HAP-1 (cell line): Measurements from ENCODE around the gene PDP2.
A peak's percentile ranks its signal among the peaks of the same experiment; 100 is the strongest.
"Not testable (repeated sequence)": the region's sequence is repeated elsewhere in the genome, so short reads cannot be mapped to it uniquely, and the experiment has no call there.

ENCODE experiments used
- DNase-seq, 2 experiments: peaks; one replicate each; pipeline ENCODE4 v3.0.0-alpha.2; 2016 to 2020; ENCODE audit warnings: low spot score in 2 of 2
- H3K27me3 ChIP-seq: fragments of 250-450 bp; sonication (Bioruptor Pico); 2 replicates; pipeline ENCODE4 v1.5.1; 2020; ENCODE audit warnings: low read depth, mild to moderate bottlenecking, moderate library complexity
- H3K36me3 ChIP-seq: fragments of 250-450 bp; sonication (Bioruptor Pico); replicated peaks from 2 replicates; pipeline ENCODE4 v1.5.1; 2020; ENCODE audit warnings: mild to moderate bottlenecking
- H3K4me1 ChIP-seq: fragments of 250-450 bp; sonication (Bioruptor Pico); 2 replicates; pipeline ENCODE4 v1.5.1; 2020; ENCODE audit warnings: mild to moderate bottlenecking
- H3K4me3 ChIP-seq: fragments of 250-450 bp; sonication (Bioruptor Pico); 2 replicates; pipeline ENCODE4 v1.5.1; 2020; ENCODE audit warnings: mild to moderate bottlenecking, moderate library complexity
- H3K9me3 ChIP-seq: fragments of 250-450 bp; sonication (Bioruptor Pico); 2 replicates; pipeline ENCODE4 v1.5.1; 2020; ENCODE audit warnings: mild to moderate bottlenecking, moderate library complexity
- in situ Hi-C: fragments of 300-500 bp; cut with MboI; formaldehyde crosslinking; loops from 3 replicates; pipeline ENCODE4 v1.14.3; 2020; ENCODE audit warnings: low sequenced_read_pairs, inconsistent platforms, mixed read lengths

The PDP2 gene

DNA sequence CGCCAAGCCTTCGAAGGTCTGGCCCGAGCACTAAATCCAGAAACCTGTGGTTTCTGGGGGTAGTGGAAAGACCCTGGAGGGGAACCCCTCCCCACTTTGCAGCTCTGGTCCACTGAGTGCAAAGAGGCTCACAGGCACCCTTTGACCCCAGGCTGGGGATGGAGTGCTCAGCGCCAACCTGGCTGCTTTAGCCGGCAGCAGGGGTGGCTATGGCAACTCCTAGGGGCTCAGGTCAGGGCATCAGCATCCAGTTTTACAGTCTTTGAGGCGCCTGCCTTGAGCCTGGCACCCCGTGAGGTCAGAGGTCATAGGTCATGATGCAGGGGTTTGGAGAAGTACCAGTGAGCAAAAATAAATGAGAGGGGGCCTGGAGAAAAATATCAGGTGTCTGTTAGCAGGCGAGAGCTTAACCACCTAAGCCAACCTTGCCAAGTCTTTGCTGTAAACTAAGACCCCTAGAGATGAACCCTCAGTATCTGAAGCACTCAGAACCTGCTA is 18.2 kb upstream of the PDP2 start:
- H3K36me3 ChIP-seq, result no peaks in the 10 kb centered on the region
- no peaks in the 10 kb centered on the region for H3K27me3 ChIP-seq
- H3K4me1 ChIP-seq, result no peaks in the 10 kb centered on the region
- H3K9me3 ChIP-seq, result no peaks in the 10 kb centered on the region
- no peak for DNase-seq
- H3K4me3 ChIP-seq, result no peak overlapping the region
- in situ Hi-C loops, result loop anchor here (10.0 kb wide), 1 partner anchor 457 kb away; no protein-coding TSS in a partner anchor

DNA sequence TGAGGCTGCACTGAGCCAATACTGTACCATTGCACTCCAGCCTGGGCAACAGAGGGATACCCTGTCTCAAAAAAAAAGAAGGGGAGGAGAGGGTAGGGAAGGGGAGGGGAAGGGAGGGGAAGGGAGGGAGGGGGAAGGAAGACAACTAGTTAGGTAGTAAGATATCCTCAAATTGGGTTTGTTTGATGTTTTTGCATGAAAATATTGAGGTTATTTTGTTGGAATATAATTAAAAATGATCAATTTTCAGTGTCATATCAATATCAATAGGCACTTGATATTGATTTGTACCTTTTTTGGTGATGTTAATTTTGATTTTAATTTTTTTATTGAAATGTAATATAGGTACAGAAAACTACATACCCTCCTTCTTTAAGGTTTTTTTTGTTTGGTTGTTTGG is 16.6 kb upstream of the PDP2 start:
- no peaks in the 10 kb centered on the region for H3K27me3 ChIP-seq
- no peaks in the 10 kb centered on the region for H3K4me1 ChIP-seq
- no peak overlapping the region for H3K4me3 ChIP-seq
- no peaks in the 10 kb centered on the region for H3K9me3 ChIP-seq
- no peak for DNase-seq
- no peaks in the 10 kb centered on the region for H3K36me3 ChIP-seq
- in situ Hi-C loops, result loop anchor here (10.0 kb wide), 1 partner anchor 459 kb away; no protein-coding TSS in a partner anchor

DNA sequence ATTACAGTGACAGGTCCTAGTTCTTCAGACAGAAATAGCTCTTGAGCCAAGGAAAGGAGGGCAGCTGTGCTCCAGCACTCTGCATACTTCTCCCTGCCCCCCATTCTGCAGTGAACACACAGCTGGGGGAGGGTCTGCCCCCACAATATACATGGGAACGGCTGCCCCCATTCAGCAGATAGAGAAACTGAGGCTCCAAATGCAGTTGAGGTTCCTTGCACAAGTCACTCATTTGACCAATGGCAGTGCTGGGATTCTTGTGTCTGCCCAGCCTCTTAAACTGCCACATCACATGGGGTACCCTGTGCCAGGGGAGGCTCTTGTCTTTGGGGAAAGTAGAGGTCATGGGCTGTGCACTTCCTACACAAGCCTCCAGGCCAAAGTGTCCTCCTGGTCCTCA is 10.9 kb upstream of the PDP2 start:
- Histone ChIP-seq H3K4me1 (peaks cover 4% of the 10 kb centered on the region; the same call in 1 of the 2 replicates), H3K4me3 (no peak overlapping the region), H3K27me3 (no peaks in the 10 kb centered on the region), H3K36me3 (no peaks in the 10 kb centered on the region), H3K9me3 (no peaks in the 10 kb centered on the region)
- DNase-seq, result no peak
- in situ Hi-C loops, result loop anchor here (10.0 kb wide), 1 partner anchor 465 kb away; no protein-coding TSS in a partner anchor

DNA sequence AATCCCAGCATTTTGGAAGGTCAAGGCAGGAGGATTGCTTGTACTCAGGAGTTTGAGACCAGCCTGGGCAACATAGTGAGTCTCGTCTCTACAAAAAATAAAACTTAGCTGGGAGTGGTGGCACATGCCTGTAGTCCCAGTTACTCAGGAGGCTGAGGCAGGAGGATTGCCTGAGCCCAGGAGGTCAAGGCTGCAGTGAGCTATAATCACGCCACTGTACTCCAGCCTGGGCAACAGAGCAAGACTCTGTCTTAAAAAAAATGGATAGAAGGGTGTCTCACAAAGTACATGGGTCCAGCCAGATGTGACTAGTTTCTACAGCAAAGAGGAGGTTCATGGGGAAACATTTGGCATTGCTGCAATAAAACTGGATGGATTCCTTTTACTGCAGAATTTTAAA is 9.0 kb upstream of the PDP2 start:
- DNase-seq, H3K27me3 ChIP-seq, H3K36me3 ChIP-seq, H3K4me1 ChIP-seq, H3K4me3 ChIP-seq, in situ Hi-C loops, H3K9me3 ChIP-seq: not testable (repeated sequence)

DNA sequence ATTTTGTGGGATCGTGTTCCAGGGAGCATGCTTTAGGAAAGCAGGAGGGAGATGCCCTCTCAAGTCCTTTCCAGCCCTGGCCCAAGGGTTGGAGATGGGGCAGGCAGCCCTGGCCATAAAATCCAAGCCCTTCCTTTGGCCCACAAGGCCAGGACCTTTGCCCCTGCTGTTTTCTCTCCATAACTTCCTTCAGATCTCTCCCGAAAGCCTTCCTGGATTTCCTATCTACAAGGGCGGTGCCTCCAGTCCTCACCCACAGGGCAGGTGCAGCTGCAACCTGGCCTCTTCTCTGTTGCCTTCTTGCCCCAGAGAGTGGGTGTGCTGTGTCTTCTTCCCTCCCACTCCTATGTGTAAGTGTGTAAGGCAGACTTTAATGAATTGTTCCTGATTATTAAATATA is 8.5 kb upstream of the PDP2 start:
- no peak for DNase-seq
- Histone ChIP-seq H3K27me3 (no peaks in the 10 kb centered on the region), H3K9me3 (no peaks in the 10 kb centered on the region), H3K4me1 (peaks cover 4% of the 10 kb centered on the region; the same call in 1 of the 2 replicates), H3K4me3 (no peak overlapping the region), H3K36me3 (no peaks in the 10 kb centered on the region)
- in situ Hi-C loops, result no loop called here

DNA sequence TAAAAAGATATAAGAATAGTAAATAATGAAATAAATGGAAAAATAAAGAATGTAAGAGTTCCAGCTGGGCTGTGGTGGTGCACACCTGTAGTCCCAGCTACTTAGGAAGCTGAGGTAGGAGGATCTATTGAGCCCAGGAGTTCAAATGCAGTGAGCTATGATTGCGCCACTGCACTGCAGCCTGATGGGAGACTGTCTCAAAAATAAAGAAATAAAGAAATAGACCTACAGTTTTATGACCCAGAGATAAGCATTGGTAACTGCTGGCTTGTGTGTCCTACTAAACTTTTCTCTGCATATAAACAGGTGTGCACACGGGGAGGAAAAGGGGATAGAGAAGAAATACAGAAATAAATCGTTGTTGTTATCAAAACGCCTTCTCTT is 7.8 kb upstream of the PDP2 start:
- no peak for DNase-seq
- Histone ChIP-seq H3K9me3 (no peaks in the 10 kb centered on the region), H3K27me3 (no peaks in the 10 kb centered on the region), H3K36me3 (no peaks in the 10 kb centered on the region), H3K4me3 (peak overlapping the region; percentile 21), H3K4me1 (peaks cover 4% of the 10 kb centered on the region; the same call in 1 of the 2 replicates)
- in situ Hi-C loops, result no loop called here

DNA sequence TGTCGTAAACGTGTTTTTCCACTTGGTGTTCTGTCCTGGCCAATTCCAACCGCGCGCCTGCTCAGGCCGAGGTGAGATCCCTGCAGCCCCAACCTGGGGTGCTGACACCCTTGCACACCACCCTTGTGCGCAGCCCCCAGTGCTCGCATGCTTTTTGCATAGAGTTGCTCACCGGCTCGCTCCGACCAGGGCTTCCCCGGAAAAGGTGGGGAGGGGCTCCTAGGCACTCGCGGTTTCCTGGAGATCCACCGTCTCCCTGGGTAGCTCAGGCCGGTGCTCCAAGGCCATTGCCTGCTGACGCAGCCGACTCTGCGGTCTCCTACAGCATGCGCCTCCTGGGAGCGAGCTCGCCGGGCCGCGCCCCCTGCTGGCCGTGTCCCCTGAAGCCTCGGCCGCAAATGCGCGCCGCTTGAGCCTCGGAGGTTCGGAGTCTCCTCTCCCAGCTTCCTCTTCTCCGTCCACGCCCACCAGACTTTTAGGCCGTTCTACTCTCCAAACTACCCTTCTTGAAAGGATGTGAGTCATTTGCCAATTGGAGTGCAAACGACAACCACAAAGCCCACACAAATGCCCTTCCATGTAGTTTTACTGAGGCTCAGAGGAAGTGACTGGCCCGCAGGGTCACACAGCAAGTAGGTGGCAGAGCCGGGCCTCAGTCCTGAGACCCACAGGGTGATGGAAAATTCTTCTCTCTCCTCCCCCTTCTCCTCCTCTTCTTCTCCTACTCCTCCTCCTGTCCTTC is 7.2 kb upstream of the PDP2 start:
- H3K27me3 ChIP-seq, result no peaks in the 10 kb centered on the region
- H3K4me1 ChIP-seq, result peaks cover 4% of the 10 kb centered on the region; the same call in 1 of the 2 replicates
- peak; percentile 83 to 94 for DNase-seq
- H3K9me3 ChIP-seq, result no peaks in the 10 kb centered on the region
- H3K4me3 ChIP-seq, result peak overlapping the region; percentile 21
- in situ Hi-C loops, result no loop called here
- H3K36me3 ChIP-seq, result no peaks in the 10 kb centered on the region

DNA sequence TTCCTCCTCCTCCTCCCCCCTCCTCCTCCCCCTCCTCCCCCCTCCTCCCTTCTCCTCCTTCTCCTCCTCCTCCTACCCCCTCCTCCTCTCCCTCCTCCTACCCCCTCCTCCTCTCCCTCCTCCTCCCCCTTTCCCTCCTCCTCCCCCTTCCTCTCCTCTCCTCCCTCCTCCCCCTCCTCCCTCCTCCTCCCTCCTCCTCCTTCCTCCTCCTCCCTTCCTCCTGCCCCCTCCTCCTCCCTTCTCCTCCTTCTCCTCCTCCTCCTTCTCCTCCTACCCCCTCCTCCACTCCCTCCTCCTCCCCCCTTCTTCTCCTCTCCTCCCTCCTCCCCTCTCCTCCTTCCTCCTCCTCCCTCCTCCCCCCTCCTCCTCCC is 6.6 kb upstream of the PDP2 start:
- Histone ChIP-seq H3K4me3 (no peak overlapping the region), H3K36me3 (no peaks in the 10 kb centered on the region), H3K27me3 (no peaks in the 10 kb centered on the region), H3K4me1 (peaks cover 4% of the 10 kb centered on the region; the same call in 1 of the 2 replicates), H3K9me3 (no peaks in the 10 kb centered on the region)
- no peak for DNase-seq
- in situ Hi-C loops, result no loop called here

DNA sequence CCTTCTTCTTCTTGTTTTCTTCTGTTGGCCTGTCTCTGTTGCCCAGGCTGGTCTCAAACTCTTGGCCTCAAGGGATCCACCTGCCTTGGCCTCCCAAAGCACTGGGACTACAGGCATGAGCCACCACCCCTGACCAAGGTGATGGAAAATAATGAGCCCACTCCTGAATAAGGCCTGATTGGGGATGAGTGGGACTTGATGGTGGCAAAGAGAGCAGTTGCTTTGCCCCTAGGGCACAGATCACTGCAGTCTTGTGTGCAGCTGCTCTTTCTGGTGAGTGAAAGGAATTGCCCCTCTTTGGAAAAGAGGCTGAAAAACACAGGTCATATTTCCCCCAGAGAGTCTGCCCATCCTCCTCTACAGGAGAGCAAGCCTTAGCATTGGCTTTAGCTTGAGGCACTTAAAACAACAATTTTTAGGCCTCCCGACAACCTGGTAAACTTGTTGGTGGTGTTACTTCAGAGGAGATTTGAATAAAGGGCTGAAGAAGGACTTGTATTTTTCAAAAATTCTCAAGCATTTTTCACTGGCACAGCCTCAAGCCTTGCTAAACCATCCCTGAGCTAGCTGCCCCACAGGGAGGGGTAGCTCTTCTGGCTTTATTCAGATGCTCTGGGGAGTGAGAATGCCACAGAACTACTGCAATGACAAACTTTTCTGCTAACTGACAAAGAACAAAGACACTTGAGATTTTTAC is 6.1 kb upstream of the PDP2 start:
- DNase-seq, result no peak
- no peak overlapping the region for H3K4me3 ChIP-seq
- H3K27me3 ChIP-seq, result no peaks in the 10 kb centered on the region
- H3K36me3 ChIP-seq, result no peaks in the 10 kb centered on the region
- no peaks in the 10 kb centered on the region for H3K9me3 ChIP-seq
- peaks cover 4% of the 10 kb centered on the region; the same call in 1 of the 2 replicates for H3K4me1 ChIP-seq
- in situ Hi-C loops, result no loop called here

DNA sequence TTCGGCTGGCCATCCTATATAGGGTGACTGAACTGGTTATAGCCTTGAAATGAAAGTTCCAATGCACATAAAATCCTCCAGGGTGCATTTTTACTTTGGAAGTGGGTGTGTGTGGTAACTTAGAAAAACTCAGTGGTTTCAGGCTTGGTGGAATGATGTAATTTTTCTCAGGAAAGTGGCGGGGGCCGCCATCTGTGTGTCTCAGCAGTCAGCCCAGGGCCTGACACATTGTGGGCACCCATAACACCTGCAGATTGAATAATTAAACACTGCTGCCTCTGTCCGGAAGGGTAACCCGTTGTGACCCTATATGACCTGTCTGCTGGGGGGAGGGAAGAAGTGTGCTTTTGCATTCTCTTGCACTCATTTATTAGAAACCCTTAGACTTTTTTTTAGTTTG is 2.2 kb upstream of the PDP2 start:
- H3K27me3 ChIP-seq, result no peaks in the 10 kb centered on the region
- DNase-seq, result no peak
- in situ Hi-C loops, result no loop called here
- H3K9me3 ChIP-seq, result no peaks in the 10 kb centered on the region
- peaks cover 12% of the 10 kb centered on the region for H3K4me1 ChIP-seq
- H3K4me3 ChIP-seq, result no peak overlapping the region
- H3K36me3 ChIP-seq, result no peaks in the 10 kb centered on the region

DNA sequence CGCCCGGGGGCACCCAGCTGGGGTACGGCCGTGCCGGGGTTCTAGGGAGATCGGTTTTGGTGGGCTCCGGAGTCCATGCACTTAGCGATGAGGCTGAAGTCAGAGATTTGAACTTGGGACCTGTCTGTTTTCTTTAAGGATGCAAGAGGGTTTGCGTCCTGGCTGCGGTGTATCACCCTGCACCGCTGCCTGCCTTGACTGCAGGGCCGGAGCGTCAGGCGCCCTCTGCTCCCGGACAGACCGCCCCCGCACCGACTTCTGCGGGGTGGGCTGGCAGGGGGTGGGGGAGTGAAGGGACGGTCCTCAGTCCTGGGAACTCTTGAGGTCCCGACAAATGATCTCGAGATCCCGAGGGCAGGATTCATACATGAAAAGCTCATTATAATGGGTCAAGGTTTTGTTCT is 701 bp downstream of the PDP2 start:
- peak in 1 of 2 experiments; percentile 33 for DNase-seq
- H3K4me1 ChIP-seq, result peaks cover 12% of the 10 kb centered on the region
- in situ Hi-C loops, result no loop called here
- peaks cover 20% of the 10 kb centered on the region for H3K36me3 ChIP-seq
- H3K9me3 ChIP-seq, result no peaks in the 10 kb centered on the region
- H3K27me3 ChIP-seq, result no peaks in the 10 kb centered on the region
- peak overlapping the region; percentile 88 for H3K4me3 ChIP-seq

DNA sequence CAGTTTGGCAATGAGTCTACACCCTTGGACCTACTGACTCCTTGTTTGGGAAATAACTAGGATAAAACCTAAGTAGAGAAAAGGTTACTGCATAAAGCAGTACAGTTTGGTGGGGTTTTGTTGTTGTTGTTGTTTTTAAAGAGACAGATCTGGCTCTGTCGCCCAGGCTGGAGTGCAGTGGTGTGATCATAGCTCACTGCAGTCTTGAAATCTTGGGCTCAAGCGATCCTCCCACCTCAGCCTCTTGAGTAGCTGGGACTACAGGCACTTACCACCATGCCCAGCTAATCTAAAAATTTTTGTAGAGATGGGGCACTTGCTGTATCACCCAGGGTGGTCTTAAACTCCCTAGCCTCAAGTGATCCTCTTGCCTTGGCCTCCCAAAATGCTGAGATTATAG is 1.2 kb downstream of the PDP2 start:
- Histone ChIP-seq H3K9me3 (no peaks in the 10 kb centered on the region), H3K27me3 (no peaks in the 10 kb centered on the region), H3K36me3 (peaks cover 21% of the 10 kb centered on the region), H3K4me1 (peaks cover 12% of the 10 kb centered on the region), H3K4me3 (peak overlapping the region; percentile 88)
- in situ Hi-C loops, result no loop called here
- no peak for DNase-seq

DNA sequence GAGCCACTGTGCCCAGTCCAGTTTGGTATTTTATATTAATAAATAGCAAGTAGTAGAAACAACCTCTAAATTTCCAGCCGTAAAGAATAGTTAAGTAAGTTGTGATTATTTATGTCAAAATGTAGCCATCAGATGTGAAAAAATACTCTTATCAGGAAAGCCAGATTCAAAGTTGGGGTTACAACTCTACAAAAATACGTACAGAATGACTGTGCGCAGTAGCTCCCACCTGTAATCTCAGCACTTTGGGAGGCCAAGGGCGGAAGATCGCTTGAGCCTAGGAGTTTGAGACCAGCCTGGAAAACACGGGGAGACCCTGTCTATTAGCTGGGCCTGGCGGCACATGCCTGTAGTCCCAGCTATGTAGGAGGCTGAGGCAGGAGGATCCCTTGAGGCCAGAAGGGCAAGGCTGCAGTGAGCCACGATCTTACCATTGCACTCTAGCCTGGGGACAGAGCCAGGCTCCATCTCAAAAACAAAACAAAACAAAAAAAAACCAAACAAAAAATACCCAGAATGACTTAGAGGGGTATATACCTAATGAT is 1.7 kb downstream of the PDP2 start:
- peak overlapping the region; percentile 88 for H3K4me3 ChIP-seq
- H3K9me3 ChIP-seq, result no peaks in the 10 kb centered on the region
- peaks cover 26% of the 10 kb centered on the region for H3K36me3 ChIP-seq
- no peaks in the 10 kb centered on the region for H3K27me3 ChIP-seq
- H3K4me1 ChIP-seq, result peaks cover 12% of the 10 kb centered on the region
- in situ Hi-C loops, result no loop called here
- DNase-seq, result no peak

DNA sequence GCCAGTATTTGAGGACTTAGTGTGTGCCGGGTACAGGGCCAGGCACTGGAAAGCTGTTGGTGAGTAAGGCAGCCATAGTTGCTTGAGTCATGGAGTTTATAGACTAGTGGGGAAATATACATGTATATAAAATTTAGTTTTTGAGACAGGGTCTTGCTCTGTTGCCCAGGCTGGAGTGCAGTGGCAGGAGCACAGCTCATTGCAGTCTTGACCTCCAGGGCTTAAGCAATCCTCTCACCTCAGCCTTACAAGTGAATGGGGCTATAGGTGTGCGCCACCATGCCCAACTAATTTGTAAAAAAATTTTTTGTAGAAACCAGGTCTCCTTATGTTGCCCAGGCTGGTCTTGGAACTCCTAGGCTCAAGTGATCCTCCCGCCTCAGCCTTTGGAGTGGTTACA is 2.4 kb downstream of the PDP2 start:
- Histone ChIP-seq H3K4me1 (peaks cover 12% of the 10 kb centered on the region), H3K27me3 (no peaks in the 10 kb centered on the region), H3K9me3 (no peaks in the 10 kb centered on the region), H3K4me3 (no peak overlapping the region), H3K36me3 (peaks cover 30% of the 10 kb centered on the region)
- no peak for DNase-seq
- in situ Hi-C loops, result no loop called here
